Uterus (tissue), 2 donors: ENCODE data around the gene HTR3A.

ENCODE experiments used
- CTCF ChIP-seq, 4 experiments: fragments of 200-600 bp in 2 of 4; fragments of 450-650 bp in 2 of 4; sonication (generic) in 2 of 4; IDR thresholded peaks; one replicate each; pipeline ENCODE4 v1.5.1; 2016 to 2019; ENCODE audit warnings: antibody characterized with exemption in 4 of 4, mild to moderate bottlenecking in 2 of 4, moderate library complexity in 1 of 4
- POLR2A ChIP-seq, 2 donors: fragments of 450-650 bp; IDR thresholded peaks; one replicate each; pipeline ENCODE4 v1.6.1; 2016; ENCODE audit warnings: antibody characterized with exemption in 2 of 2, mild to moderate bottlenecking in 1 of 2, moderate library complexity in 1 of 2

GRCh38 chr11:113986351-113987140 is 11.6 kb downstream of the HTR3A start:
- no peak for TF ChIP-seq CTCF (IDR thresholded peaks at IDR 0.05)
- TF ChIP-seq POLR2A (IDR thresholded peaks at IDR 0.05) = no peak
